Mucosa of rectum (tissue), 2 donors: ENCODE data around the gene DNM2.

Experiments used
- H3K27ac ChIP-seq, 2 donors: one replicate each; pipeline ENCODE4 v1.7.0; 2013; ENCODE audit warnings: inconsistent platforms in 2 of 2, low read depth in 2 of 2, low read length in 2 of 2
- H3K27me3 ChIP-seq, 2 donors: one replicate each; pipeline ENCODE4 v1.7.0; 2013; ENCODE audit warnings: low read length in 2 of 2; ENCODE audit not compliant: control insufficient read depth in 2 of 2, insufficient read depth in 2 of 2
- H3K36me3 ChIP-seq, 2 donors: one replicate each; pipeline ENCODE4 v1.7.0; 2013; ENCODE audit warnings: low read length in 2 of 2; ENCODE audit not compliant: control insufficient read depth in 2 of 2, insufficient read depth in 2 of 2
- H3K4me1 ChIP-seq, 2 donors: one replicate each; pipeline ENCODE4 v1.7.0; 2013; ENCODE audit warnings: low read length in 2 of 2, mild to moderate bottlenecking in 1 of 2; ENCODE audit not compliant: control insufficient read depth in 2 of 2, insufficient read depth in 2 of 2
- H3K4me3 ChIP-seq, 2 donors: one replicate each; pipeline ENCODE4 v1.7.0; 2013; ENCODE audit warnings: low read length in 2 of 2
- H3K9ac ChIP-seq, 2 donors: one replicate each; pipeline ENCODE4 v1.7.0; 2013; ENCODE audit warnings: low read length in 2 of 2, low read depth in 1 of 2, mild to moderate bottlenecking in 1 of 2
- H3K9me3 ChIP-seq, 2 donors: one replicate each; pipeline ENCODE4 v1.7.0; 2013; ENCODE audit warnings: low read length in 2 of 2; ENCODE audit not compliant: control insufficient read depth in 2 of 2
- donor health status: healthy.
- donor health status: Normal muscosa, but diverticular disease.

DNM2 gene

DNA sequence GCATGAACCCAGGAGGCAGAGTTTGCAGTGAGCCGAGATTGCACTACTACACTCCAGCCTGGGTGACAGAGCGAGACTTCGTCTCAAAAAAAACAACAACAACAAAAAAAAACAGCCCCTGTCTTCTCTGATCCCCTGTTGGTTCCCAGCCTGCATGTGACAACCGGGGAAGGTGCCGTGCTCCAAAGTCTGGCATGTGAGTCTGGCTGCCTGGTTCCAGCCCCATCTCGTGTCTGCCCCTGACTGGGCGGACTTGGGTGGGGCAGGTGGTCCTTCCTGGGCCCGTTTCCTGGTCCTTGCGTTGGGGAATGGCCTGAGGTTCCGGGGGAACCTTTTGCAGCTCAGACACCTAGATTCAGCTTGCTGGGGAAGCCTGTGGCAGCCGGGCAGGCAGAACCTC is 50.5 kb downstream of the DNM2 start:
- H3K4me3 ChIP-seq, result no peak overlapping the region
- no peak overlapping the region for H3K27ac ChIP-seq
- no peak overlapping the region for H3K9ac ChIP-seq
- no peaks in the 10 kb centered on the region for H3K9me3 ChIP-seq
- no peaks in the 10 kb centered on the region for H3K27me3 ChIP-seq
- H3K36me3 ChIP-seq, result peaks cover 10 to 27% of the 10 kb centered on the region in 2 donors
- H3K4me1 ChIP-seq, result peaks cover 48 to 52% of the 10 kb centered on the region in 2 donors

DNA sequence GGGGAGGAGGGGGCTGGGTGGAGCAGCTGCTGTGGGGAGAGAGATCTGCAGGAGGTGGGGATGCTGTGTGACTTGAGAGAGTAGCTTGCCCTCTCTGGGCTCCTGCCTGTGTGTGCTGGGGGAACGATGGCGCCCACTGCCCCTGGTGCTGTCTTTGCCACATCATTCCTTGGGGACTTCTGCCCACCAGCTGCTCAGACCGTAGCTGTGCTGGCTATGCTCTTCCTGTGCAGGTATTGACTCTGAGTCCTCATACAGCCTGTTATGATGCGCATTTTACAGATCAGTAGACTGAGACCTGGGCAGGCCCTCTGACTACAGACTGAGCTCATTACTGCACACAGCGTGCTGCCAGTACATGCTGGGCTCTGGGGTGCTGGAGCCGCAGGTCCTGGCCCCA is 51.1 kb downstream of the DNM2 start:
- Histone ChIP-seq H3K9ac (no peak overlapping the region), H3K9me3 (no peaks in the 10 kb centered on the region), H3K4me3 (no peak overlapping the region), H3K36me3 (peaks cover 13 to 30% of the 10 kb centered on the region in 2 donors), H3K27me3 (no peaks in the 10 kb centered on the region), H3K4me1 (peaks cover 45 to 46% of the 10 kb centered on the region in 2 donors), H3K27ac (peak overlapping the region; percentile 43 to 61)

DNA sequence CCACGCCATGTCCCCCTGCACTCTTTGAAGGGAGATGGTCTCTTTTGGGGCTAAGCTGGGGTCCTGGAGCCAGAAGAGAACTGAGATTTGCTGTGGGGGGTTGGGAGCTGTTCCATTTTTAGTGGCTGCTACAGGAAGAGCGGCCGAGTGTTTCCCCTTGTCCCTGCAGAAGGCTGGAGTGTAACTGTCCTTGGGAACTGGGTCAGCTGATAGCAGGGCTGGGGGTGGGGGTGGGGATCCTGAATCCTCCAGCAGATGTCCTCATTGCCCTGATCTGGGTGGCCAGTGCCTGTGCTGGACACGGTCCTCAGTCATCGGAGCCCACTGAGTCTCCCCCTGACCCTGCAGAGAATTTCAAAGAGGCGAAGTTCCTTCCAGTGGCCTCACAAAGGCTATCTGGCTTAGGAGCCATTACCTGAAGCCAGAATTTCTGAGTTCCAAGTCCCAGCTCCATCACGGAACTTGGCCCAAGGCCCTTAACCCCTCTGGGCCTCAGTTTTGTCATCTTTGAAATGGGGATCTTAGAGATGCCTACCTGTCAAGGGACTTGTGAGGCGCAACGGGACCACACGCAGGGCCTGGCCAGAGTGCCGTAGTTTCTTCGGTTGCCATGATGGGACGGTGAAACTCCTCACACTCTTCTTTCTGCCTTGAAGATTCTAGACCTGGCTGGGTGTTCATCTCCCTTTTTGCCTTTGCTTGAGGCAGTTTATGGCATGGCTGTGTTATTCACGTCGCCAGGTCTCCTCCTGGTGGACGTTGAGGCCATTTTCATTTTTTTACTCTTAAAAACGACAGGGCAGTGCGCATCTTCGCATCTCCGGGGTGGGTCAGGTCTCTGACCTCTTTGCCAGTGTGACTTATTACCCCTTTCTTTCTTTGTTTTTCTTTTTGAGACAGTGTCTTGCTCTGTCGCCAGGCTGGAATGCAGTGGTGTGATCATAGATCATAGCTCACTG is 51.9 kb downstream of the DNM2 start:
- Histone ChIP-seq H3K4me1 (peaks cover 37% of the 10 kb centered on the region in 2 donors), H3K9me3 (no peaks in the 10 kb centered on the region), H3K36me3 (peaks cover 17 to 33% of the 10 kb centered on the region in 2 donors), H3K9ac (peak overlapping the region in 1 of 2 donors; percentile 14), H3K4me3 (no peak overlapping the region), H3K27ac (peak overlapping the region; percentile 43 to 61), H3K27me3 (no peaks in the 10 kb centered on the region)

DNA sequence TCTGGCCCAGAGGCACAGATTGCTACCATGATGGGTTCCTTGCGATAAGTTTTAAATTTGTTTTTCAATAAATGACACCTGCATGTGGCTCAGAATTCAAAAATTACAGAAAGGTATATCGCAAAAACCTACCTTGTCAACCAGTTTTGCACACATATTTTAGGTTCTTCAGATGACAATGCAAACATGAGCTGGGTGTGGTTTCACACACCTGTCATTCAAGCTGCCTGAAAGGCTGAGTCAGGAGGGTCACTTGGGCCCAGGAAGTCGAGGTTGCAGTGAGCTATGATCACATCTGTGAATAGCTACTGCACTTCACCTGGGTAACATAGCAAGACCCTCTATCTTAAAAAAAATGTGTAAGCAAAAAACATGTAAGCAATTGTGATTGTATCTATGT is 56.1 kb downstream of the DNM2 start:
- H3K27me3 ChIP-seq, result no peaks in the 10 kb centered on the region
- no peak overlapping the region for H3K9ac ChIP-seq
- H3K4me1 ChIP-seq, result peaks cover 12 to 14% of the 10 kb centered on the region in 2 donors
- H3K4me3 ChIP-seq, result no peak overlapping the region
- H3K9me3 ChIP-seq, result no peaks in the 10 kb centered on the region
- H3K27ac ChIP-seq, result no peak overlapping the region
- peaks cover 41 to 57% of the 10 kb centered on the region in 2 donors for H3K36me3 ChIP-seq

DNA sequence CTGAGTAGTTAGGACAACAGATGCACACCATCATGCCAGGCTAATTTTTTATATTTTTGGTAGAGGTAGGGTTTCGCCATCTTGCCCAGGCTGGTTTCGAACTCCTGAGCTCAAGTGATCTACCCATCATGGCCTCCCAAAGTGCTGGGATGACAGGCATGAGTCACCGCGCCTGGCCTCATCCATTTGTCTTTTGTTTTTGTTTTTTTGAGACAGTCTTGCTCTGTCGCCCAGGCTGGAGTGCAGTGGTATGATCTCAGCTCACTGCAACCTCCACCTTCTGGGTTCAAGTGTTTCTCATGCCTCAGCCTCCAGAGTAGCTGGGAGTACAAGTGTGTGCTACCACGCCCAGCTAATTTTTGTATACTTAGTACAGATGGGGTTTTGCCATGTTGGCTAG is 57.0 kb downstream of the DNM2 start:
- H3K4me1 ChIP-seq, result peaks cover 4 to 7% of the 10 kb centered on the region in 2 donors
- peaks cover 45 to 55% of the 10 kb centered on the region in 2 donors for H3K36me3 ChIP-seq
- no peak overlapping the region for H3K27ac ChIP-seq
- H3K4me3 ChIP-seq, result no peak overlapping the region
- no peaks in the 10 kb centered on the region for H3K9me3 ChIP-seq
- H3K9ac ChIP-seq, result no peak overlapping the region
- H3K27me3 ChIP-seq, result no peaks in the 10 kb centered on the region

DNA sequence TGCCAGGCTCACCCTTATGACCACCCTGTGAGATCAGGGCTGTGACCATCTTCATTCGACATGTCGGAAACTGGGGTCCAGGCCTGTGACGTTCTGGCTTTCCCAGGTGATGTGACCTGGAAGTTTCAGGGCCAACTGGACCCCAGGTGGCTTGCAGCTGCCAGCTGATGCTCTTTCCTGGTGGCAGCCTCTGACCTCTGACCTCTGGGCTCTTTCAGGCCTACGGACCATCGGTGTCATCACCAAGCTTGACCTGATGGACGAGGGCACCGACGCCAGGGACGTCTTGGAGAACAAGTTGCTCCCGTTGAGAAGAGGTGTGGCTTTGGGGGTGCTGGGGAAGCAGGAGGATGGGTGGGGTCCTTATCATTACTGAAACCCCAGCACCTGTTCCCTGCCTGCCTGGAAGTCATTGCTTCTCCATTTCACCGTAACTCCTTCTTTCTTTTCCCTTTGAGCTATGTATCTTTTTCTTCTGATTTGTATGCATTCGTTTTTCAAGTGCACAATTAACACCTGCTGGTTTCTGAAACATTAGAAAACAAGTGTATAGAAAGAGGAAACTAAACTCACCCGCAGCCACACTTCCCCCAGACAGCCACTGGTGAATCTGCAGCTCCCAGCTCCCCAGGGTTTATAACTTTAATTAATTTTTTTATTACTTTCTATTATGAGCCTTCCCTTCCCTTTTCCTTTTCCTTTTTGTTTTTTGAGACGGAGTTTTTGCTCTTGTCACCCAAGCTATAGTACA is 59.2 kb downstream of the DNM2 start:
- Histone ChIP-seq H3K9ac (no peak overlapping the region), H3K27ac (peak overlapping the region in 1 of 2 donors; percentile 56)

DNA sequence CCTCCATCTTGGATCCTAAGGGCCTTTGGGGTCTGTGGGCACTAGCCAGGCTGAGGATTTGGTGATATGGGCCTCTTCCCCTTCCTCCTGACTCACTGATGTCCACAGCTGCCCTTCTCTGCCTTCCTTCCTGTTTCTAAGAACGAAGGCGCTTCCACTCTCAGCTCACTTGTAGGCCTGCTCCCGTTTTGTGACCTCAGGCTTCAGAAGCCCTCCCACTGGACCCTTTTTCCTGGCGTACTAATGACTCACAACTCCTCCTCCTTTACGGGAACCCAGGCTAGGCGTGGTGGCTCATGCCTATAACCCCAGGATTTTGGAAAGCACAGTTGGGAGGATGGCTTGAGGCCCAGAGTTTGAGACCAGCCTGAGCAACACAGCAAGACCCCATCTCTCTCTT is 62.5 kb downstream of the DNM2 start:
- Histone ChIP-seq H3K9me3 (no peaks in the 10 kb centered on the region), H3K27ac (peak overlapping the region; percentile 60 to 76), H3K4me3 (no peak overlapping the region), H3K27me3 (no peaks in the 10 kb centered on the region), H3K4me1 (peaks cover 2% of the 10 kb centered on the region in 2 donors), H3K9ac (no peak overlapping the region), H3K36me3 (peaks cover 63 to 66% of the 10 kb centered on the region in 2 donors)

More for the DNA sequence above, 59.2 kb downstream of the DNM2 start:
- Histone ChIP-seq H3K4me3 (no peak overlapping the region), H3K27me3 (no peaks in the 10 kb centered on the region), H3K36me3 (peaks cover 57 to 62% of the 10 kb centered on the region in 2 donors), H3K4me1 (peaks cover 2 to 5% of the 10 kb centered on the region in 2 donors), H3K9me3 (no peaks in the 10 kb centered on the region)

DNA sequence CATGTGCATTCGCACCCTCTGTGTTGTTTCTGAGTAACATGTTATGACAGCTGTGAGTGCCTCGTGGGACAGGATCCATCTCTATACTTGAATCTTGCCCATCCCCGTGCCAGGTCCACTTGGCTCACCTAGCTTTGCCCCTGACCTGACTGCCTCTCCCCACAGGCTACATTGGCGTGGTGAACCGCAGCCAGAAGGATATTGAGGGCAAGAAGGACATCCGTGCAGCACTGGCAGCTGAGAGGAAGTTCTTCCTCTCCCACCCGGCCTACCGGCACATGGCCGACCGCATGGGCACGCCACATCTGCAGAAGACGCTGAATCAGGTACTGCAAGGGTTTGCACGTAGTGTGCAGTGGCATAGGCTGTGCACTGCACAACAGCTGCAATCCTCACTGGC is 64.9 kb downstream of the DNM2 start:
- Histone ChIP-seq H3K4me3 (no peak overlapping the region), H3K9ac (no peak overlapping the region), H3K27me3 (no peaks in the 10 kb centered on the region), H3K9me3 (no peaks in the 10 kb centered on the region), H3K4me1 (no peaks in the 10 kb centered on the region), H3K27ac (peak overlapping the region in 1 of 2 donors; percentile 9), H3K36me3 (peaks cover 59 to 66% of the 10 kb centered on the region in 2 donors)

DNA sequence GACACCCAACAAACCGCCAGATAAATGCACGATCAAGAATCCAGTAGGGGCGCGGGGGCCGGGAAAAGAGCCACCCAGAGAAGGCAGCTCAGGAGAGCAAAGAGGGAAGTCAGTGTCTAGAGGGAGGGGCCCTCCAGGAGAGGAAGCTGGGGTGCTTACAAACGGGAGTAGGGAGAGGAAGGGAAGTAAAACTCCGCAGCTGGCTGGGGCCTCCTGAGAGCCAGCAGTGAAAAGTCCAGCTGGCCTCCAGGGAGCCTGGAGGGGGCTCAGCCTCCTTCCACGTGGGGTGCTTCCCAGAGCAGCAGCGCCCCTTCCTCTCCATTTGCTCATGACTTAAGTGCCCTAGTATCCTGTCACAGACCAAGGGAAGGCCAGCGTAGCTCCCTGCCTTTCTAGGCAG is 66.4 kb downstream of the DNM2 start:
- H3K9me3 ChIP-seq, result no peaks in the 10 kb centered on the region
- no peaks in the 10 kb centered on the region for H3K4me1 ChIP-seq
- peaks cover 68 to 73% of the 10 kb centered on the region in 2 donors for H3K36me3 ChIP-seq
- H3K4me3 ChIP-seq, result no peak overlapping the region
- H3K9ac ChIP-seq, result peak overlapping the region in 1 of 2 donors; percentile 13
- H3K27ac ChIP-seq, result peak overlapping the region in 1 of 2 donors; percentile 48
- no peaks in the 10 kb centered on the region for H3K27me3 ChIP-seq

DNA sequence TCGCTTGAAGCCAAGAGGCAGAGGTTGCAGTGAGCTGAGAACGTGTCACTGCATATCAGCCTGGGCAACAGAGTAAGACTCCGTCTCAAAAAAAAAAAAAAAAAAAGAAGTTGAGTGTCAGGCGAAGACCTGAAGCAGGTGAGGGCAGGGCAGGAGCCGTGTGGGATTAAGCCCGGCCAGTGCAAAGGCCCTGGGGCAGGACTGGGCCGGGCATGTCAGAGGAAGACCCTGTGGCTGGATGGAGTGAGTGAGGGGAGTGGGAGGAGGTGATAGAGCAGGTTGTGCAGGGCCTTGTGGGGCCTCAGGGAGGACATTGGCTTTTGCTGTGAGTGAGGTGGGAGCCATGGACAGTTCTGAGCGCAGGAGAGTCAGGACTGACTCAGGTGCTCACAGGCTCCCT is 70.3 kb downstream of the DNM2 start:
- Histone ChIP-seq H3K36me3 (peaks cover 56 to 79% of the 10 kb centered on the region in 2 donors), H3K9me3 (no peaks in the 10 kb centered on the region), H3K27me3 (no peaks in the 10 kb centered on the region), H3K9ac (no peak overlapping the region), H3K27ac (no peak overlapping the region), H3K4me3 (no peak overlapping the region), H3K4me1 (no peaks in the 10 kb centered on the region)
